Measurements from ENCODE around the gene TMEM31. TPM values are rescaled to one million over a fixed set of nuclear protein-coding genes. Genes with fewer than 3 reads are reported as not detected.

Gene TMEM31, protein sequence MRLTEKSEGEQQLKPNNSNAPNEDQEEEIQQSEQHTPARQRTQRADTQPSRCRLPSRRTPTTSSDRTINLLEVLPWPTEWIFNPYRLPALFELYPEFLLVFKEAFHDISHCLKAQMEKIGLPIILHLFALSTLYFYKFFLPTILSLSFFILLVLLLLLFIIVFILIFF
- total RNA-seq, result 1 to 10 TPM in 1 of 2 donors, not detected in 1; 7.6 TPM

DNA sequence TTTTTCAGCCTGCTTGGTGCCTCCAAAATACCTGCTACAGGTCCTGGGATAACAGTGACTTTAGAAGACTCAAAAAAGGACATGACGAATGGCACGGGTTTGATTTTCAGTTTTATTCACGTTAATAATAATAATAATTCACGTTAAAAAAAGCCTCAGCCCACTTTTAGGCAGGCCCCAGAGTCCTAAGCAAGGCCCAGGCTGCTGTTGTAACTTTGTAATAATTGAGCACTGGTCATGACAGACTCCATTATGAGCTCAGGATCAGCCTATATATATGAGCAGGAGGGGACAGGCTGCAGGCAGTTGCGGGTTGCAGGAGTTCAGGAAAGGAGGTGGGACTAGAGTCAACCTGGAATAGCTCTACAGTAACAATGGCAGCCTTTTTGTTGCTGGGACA, at the start of gene TMEM31:
Gene TMEM31 (plus strand): TSS at position 301 of the 400 bp plus-strand sequence. CDS start 1,350 bp downstream, outside the sequence.
- H3K4me3 ChIP-seq, result no peak within 1 kb of the TSS
- H3K4me1 ChIP-seq (replicated peaks), result no peaks in the 10 kb centered on the region
- no peak within 1 kb of the TSS for H3K27ac ChIP-seq
- no peaks in the 10 kb centered on the region for H3K27me3 ChIP-seq (replicated peaks; ENCODE audit: insufficient read depth)
- H3K9me3 ChIP-seq, result no peaks in the 10 kb centered on the region
- TF ChIP-seq, protein P1, sequence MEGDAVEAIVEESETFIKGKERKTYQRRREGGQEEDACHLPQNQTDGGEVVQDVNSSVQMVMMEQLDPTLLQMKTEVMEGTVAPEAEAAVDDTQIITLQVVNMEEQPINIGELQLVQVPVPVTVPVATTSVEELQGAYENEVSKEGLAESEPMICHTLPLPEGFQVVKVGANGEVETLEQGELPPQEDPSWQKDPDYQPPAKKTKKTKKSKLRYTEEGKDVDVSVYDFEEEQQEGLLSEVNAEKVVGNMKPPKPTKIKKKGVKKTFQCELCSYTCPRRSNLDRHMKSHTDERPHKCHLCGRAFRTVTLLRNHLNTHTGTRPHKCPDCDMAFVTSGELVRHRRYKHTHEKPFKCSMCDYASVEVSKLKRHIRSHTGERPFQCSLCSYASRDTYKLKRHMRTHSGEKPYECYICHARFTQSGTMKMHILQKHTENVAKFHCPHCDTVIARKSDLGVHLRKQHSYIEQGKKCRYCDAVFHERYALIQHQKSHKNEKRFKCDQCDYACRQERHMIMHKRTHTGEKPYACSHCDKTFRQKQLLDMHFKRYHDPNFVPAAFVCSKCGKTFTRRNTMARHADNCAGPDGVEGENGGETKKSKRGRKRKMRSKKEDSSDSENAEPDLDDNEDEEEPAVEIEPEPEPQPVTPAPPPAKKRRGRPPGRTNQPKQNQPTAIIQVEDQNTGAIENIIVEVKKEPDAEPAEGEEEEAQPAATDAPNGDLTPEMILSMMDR (IDR thresholded peaks at IDR 0.05), result no peak
- TF ChIP-seq POLR2A (IDR thresholded peaks at IDR 0.05), result no peak
- TF ChIP-seq POLR2AphosphoS5 (IDR thresholded peaks at IDR 0.05), result no peak
- intact Hi-C loops (cut with DNase I), result no loop called here
- H3K36me3 ChIP-seq, result no peaks in the 10 kb centered on the region
- no peak for DNase-seq (ENCODE audit: low spot score)
- WGBS, result 92% methylated on average over 5 of the region's 5 CpGs

DNA sequence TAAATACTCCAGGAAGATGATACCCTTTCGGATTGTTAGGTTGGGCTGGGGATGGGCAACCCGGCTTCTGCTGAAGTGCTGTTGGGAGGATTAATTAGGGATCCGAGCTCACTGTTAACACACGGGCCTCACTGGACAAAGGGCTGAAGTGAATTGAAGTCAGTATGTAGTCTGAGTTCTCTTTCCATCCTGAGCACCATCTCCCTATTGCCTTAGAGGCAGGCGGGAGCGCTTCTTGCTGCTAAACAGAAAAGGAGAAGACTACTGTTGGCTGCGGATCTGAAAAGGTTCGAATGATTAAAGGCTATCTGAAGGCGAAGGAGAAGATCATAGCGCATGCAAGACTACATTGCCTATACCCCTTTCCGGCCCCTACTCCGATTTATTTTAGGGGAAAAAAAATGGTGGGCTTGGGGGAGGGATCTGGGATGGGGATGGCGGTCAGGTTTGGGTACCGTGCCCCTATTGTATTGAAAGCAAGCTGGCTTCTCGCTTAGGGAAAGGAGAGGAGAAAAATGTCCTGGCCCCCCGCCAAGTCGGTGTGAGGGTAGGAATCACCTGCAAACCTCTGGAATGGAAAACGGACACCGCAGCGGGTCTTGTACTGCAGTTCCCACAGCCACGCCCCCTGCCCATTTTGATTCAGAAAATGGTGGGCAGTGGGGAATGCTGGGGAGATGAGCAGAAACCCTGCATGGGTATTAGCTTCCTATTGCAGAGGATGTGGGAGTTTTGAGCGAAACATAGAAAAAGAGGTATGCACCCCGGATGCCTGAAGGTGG, 46.5 kb upstream of the TMEM31 start:
- Histone ChIP-seq H3K9me3 (no peaks in the 10 kb centered on the region), H3K4me3 (no peak overlapping the region), H3K27me3 (replicated peaks; ENCODE audit: insufficient read depth) (no peaks in the 10 kb centered on the region), H3K27ac (no peak overlapping the region), H3K36me3 (no peaks in the 10 kb centered on the region), H3K4me1 (replicated peaks) (no peaks in the 10 kb centered on the region)
- intact Hi-C loops (cut with DNase I), result no loop called here
- no peak for DNase-seq (ENCODE audit: low spot score)
- WGBS, result 24% methylated on average over 23 of the region's 23 CpGs
- TF ChIP-seq POLR2AphosphoS5 (IDR thresholded peaks at IDR 0.05), result no peak
- TF ChIP-seq POLR2A (IDR thresholded peaks at IDR 0.05), result no peak

DNA sequence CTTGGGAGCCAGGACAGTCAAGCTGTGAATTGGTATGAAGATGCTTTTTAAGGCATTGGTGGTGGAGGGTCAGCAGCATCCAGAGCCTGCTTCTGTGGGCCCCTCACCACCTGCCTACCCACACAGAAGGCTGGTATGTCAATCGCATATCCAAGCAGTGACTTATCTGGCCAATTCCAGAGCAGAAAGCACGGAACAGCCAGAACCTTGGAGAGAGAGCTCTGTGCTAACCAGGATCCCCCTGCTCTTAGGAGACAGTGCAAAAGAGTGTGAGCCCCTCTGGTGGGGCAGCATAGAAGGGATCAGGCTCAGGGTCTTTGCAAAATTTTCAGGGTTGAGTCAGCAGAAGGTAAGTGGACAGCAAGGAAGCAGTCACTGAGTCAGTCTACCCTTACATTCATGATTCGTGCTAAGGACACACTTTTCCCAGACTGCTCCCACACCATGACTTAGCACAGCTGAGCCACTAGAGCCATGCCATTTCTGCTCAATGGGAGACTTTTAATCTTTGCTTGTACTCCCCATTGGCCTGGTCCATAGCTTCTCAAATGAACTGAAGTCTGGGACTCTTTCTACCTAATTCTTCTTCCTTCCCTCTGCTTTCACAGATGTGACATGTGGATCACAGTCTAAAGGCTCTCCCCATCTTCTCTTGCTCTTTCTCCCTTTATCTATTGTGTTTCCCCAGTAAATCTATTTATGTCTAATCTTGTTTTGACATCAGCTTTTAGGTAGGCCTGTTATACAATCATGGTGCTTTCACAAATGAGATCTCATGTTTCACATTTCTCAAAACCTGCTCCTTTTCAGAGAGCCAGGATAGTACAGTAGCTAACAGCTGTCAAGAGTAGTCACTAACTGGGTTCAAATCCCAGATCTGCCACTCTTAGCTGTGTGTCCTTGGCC, 44.3 kb upstream of the TMEM31 start:
- WGBS, result 100% methylated on average over 3 of the region's 3 CpGs

DNA sequence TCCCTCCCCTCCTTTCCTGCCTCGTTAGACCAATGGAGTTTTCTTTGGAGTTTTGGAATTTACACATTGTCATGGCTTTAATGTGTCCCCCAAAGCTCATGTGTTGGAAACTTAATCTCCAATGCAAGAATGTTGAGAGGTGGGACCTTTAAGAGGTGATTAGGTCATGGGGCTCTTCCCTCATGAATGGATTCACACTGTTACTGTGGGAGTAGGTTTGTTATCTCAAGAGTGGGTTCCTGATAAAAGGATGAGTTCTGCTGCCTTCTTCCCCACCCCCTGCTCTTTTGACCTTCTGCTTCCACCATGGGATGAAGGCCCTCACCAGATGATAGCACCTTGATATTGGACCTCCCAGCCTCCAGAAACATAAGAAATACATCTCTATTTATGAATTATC, 41.0 kb upstream of the TMEM31 start:
- no peaks in the 10 kb centered on the region for H3K9me3 ChIP-seq
- H3K4me1 ChIP-seq (replicated peaks), result no peaks in the 10 kb centered on the region
- DNase-seq (ENCODE audit: low spot score), result no peak
- 81% methylated on average over 1 of the region's 1 CpG for WGBS
- no peak overlapping the region for H3K4me3 ChIP-seq
- no peaks in the 10 kb centered on the region for H3K36me3 ChIP-seq
- H3K27ac ChIP-seq, result no peak overlapping the region
- TF ChIP-seq, protein P1 (IDR thresholded peaks at IDR 0.05), result no peak
- TF ChIP-seq POLR2AphosphoS5 (IDR thresholded peaks at IDR 0.05) (no peak), POLR2A (IDR thresholded peaks at IDR 0.05) (no peak)
- intact Hi-C loops (cut with DNase I), result no loop called here
- no peaks in the 10 kb centered on the region for H3K27me3 ChIP-seq (replicated peaks; ENCODE audit: insufficient read depth)

More for the DNA sequence above, 44.3 kb upstream of the TMEM31 start:
- no peaks in the 10 kb centered on the region for H3K4me1 ChIP-seq (replicated peaks)
- no peaks in the 10 kb centered on the region for H3K27me3 ChIP-seq (replicated peaks; ENCODE audit: insufficient read depth)
- intact Hi-C loops (cut with DNase I), result no loop called here
- no peak overlapping the region for H3K27ac ChIP-seq
- no peak overlapping the region for H3K4me3 ChIP-seq
- H3K36me3 ChIP-seq, result no peaks in the 10 kb centered on the region
- H3K9me3 ChIP-seq, result no peaks in the 10 kb centered on the region
- DNase-seq (ENCODE audit: low spot score), result no peak
- TF ChIP-seq POLR2A (IDR thresholded peaks at IDR 0.05) (no peak), POLR2AphosphoS5 (IDR thresholded peaks at IDR 0.05) (no peak)
- TF ChIP-seq, protein P1 (IDR thresholded peaks at IDR 0.05), result no peak

Measured in prostate gland (tissue), 2 donors.